K562 (cell line): ENCODE measurements around the gene CFP. TPM values are rescaled to one million over a fixed set of nuclear protein-coding genes. Genes with fewer than 3 reads are reported as not detected.

Experiments used
- CREBBP ChIP-seq: IDR thresholded peaks from one replicate; pipeline ENCODE4 v1.6.1; 2012; ENCODE audit warnings: low read depth, mild to moderate bottlenecking, control low read depth, inconsistent platforms, low read length
- EHMT2 ChIP-seq: fragments of 450-650 bp; IDR thresholded peaks from 2 replicates; pipeline ENCODE4 v1.6.1; 2018; ENCODE audit warnings: antibody characterized with exemption
- FOSL1 ChIP-seq: fragments of 200-800 bp; sonication (Bioruptor generic); conservative IDR thresholded peaks from 2 replicates; pipeline ENCODE4 v1.6.1; 2016; ENCODE audit warnings: missing genetic modification characterization, missing compliant biosample characterization
- KLF13 ChIP-seq: fragments of 450-650 bp; IDR thresholded peaks from 2 replicates; pipeline ENCODE4 v1.6.1; 2016; ENCODE audit warnings: missing genetic modification characterization, low read depth, mild to moderate bottlenecking, missing compliant biosample characterization, moderate library complexity, borderline replicate concordance
- KLF16 ChIP-seq: IDR thresholded peaks from 2 replicates; pipeline ENCODE4 v1.6.1; 2016; ENCODE audit warnings: antibody characterized with exemption
- MAX ChIP-seq: sonication (generic); formaldehyde crosslinking; IDR thresholded peaks from 2 replicates; pipeline ENCODE4 v1.9.0; 2022; ENCODE audit warnings: mild to moderate bottlenecking, missing genetic modification reagents
- MEIS2 ChIP-seq: fragments of 450-650 bp; IDR thresholded peaks from 2 replicates; pipeline ENCODE4 v1.6.1; 2014; ENCODE audit warnings: mild to moderate bottlenecking; ENCODE audit not compliant: partially characterized antibody
- MLX ChIP-seq, 2 experiments: fragments of 450-650 bp in 1 of 2; sonication (generic) in 1 of 2; formaldehyde crosslinking; conservative IDR thresholded peaks; 2 replicates each; pipeline versions ENCODE4 v1.4.0 to v1.8.1; 2020 to 2022; ENCODE audit warnings: mild to moderate bottlenecking in 1 of 2, missing genetic modification reagents in 1 of 2
- NBN ChIP-seq: fragments of 450-650 bp; IDR thresholded peaks from 2 replicates; pipeline ENCODE4 v1.6.1; 2016; ENCODE audit warnings: low read depth, mild to moderate bottlenecking
- OTX1 ChIP-seq: fragments of 450-650 bp; formaldehyde crosslinking; IDR thresholded peaks from 2 replicates; pipeline ENCODE4 v1.4.0; 2022; ENCODE audit warnings: mild to moderate bottlenecking
- POLR2H ChIP-seq: IDR thresholded peaks from 2 replicates; pipeline ENCODE4 v1.6.1; 2016; ENCODE audit warnings: missing genetic modification characterization, low read depth, mild to moderate bottlenecking, control low read depth, missing compliant biosample characterization, moderate library complexity
- SIN3B ChIP-seq: fragments of 450-650 bp; IDR thresholded peaks from 2 replicates; pipeline ENCODE4 v1.6.1; 2017; ENCODE audit warnings: low read depth, mild to moderate bottlenecking, moderate library complexity
- SMAD4 ChIP-seq: fragments of 250-450 bp; sonication (Bioruptor Pico); conservative IDR thresholded peaks from 2 replicates; pipeline ENCODE4 v1.8.0; 2021; ENCODE audit warnings: inconsistent platforms, mild to moderate bottlenecking, moderate library complexity
- SREBF1 ChIP-seq: fragments of 150-350 bp; IDR thresholded peaks from 2 replicates; pipeline ENCODE4 v1.6.1; 2014; ENCODE audit warnings: antibody characterized with exemption, low read depth, low read length, borderline replicate concordance
- SRF ChIP-seq, 2 experiments: fragments of 250-450, 450-650 bp in 1 of 2; sonication (Bioruptor Pico) in 1 of 2; sonication (generic) in 1 of 2; formaldehyde crosslinking; IDR thresholded peaks; 2 replicates each; pipeline versions ENCODE4 v1.5.0 to v1.5.1; 2020 to 2022; ENCODE audit warnings: mild to moderate bottlenecking in 1 of 2, missing genetic modification reagents in 1 of 2
- STAT5A ChIP-seq: IDR thresholded peaks from 2 replicates; pipeline ENCODE4 v1.6.1; 2012; ENCODE audit warnings: low read length, inconsistent platforms, borderline replicate concordance
- STAT6 ChIP-seq: sonication (generic); formaldehyde crosslinking; IDR thresholded peaks from 2 replicates; pipeline ENCODE4 v1.8.1; 2023; ENCODE audit warnings: mild to moderate bottlenecking, missing genetic modification reagents
- U2AF2 ChIP-seq: fragments of 200-400 bp; formaldehyde crosslinking; optimal IDR thresholded peaks from 2 replicates; pipeline ENCODE3; 2017; ENCODE audit warnings: low read depth, mild to moderate bottlenecking, low read length
- polyA plus RNA-seq, 8 experiments: library from polyadenylated mRNA; depleted of rRNA in 4 of 8; stranded (reverse) in 5 of 8; unstranded in 3 of 8; fragments of >200 nt; fragmentation: Nextera tagmentation in 2 of 8; fragmentation: Illumina TruSeq in 1 of 8; extraction: Ambion mirVana in 2 of 8; extraction: Trizol in 1 of 8; gene quantifications; 2 replicates each; pipeline versions ENCODE4 v1.2.1 to v1.2.3, GENCODE V29; 2011 to 2014; ENCODE audit warnings: inconsistent platforms in 1 of 8, missing spikeins in 1 of 8
- total RNA-seq, 7 experiments: library from RNA; depleted of rRNA in 6 of 7; stranded (reverse); fragments of >200 nt in 6 of 7; fragmentation: Illumina TruSeq in 2 of 7; extraction: Trizol in 2 of 7; gene quantifications; 2 replicates each; pipeline versions ENCODE4 v1.2.1 to v1.2.3, GENCODE V29; 2011 to 2021; ENCODE audit warnings: low replicate concordance in 1 of 7
- TF ChIP-seq, protein P1 (sequence below): fragments of 450-650 bp; formaldehyde crosslinking; conservative IDR thresholded peaks from 2 replicates; pipeline ENCODE4 v1.4.0; 2022; ENCODE audit warnings: mild to moderate bottlenecking, missing genetic modification characterization
- TF ChIP-seq, protein P2 (sequence below): conservative IDR thresholded peaks from 2 replicates; pipeline ENCODE4 v1.6.1; 2011; ENCODE audit warnings: low read depth, mild to moderate bottlenecking, low read length; ENCODE audit not compliant: control insufficient read depth

The CFP gene
- total and polyA plus RNA-seq, 9 of the 15 experiments (the other 6 are each of a cell fraction or from before 2014, with no cell fraction given): 0.18 to 2.0 (median 0.55) TPM

GRCh38 chrX:47619486-47620302 is 10.0 kb downstream of the CFP start, which contains the start of gene SYN1 (continued):
- TF ChIP-seq STAT6 (CRISPR knock-in tag) (no peak), FOSL1 (tag) (peak; percentile 73), MAX (CRISPR knock-in tag) (peak; percentile 75), MLX (CRISPR knock-in tag; conservative IDR thresholded peaks at IDR 0.05) (0 out of 4 replicates have a peak, but pooled peaks of 1 of the 2 experiments have one; percentile 49), CREBBP (no peak), EHMT2 (peak; percentile 96), OTX1 (CRISPR knock-in tag) (no peak), MEIS2 (peak; percentile 39), STAT5A (peak; percentile 13; the same call in 1 of the 2 replicates), SIN3B (0 out of 2 replicates have a peak, but pooled peaks have one; percentile 41), SRF (CRISPR knock-in tag; IDR thresholded peaks at IDR 0.05) (no peak), KLF16 (no peak), SMAD4 (CRISPR knock-in tag) (peak; percentile 82), KLF13 (0 out of 2 replicates have a peak, but pooled peaks have one; percentile 18), NBN (no peak), U2AF2 (no peak), SREBF1 (peak; percentile 92), POLR2H (tag) (no peak)
- TF ChIP-seq, protein P1, sequence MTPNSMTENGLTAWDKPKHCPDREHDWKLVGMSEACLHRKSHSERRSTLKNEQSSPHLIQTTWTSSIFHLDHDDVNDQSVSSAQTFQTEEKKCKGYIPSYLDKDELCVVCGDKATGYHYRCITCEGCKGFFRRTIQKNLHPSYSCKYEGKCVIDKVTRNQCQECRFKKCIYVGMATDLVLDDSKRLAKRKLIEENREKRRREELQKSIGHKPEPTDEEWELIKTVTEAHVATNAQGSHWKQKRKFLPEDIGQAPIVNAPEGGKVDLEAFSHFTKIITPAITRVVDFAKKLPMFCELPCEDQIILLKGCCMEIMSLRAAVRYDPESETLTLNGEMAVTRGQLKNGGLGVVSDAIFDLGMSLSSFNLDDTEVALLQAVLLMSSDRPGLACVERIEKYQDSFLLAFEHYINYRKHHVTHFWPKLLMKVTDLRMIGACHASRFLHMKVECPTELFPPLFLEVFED (CRISPR knock-in tag): no peak
- TF ChIP-seq, protein P2, sequence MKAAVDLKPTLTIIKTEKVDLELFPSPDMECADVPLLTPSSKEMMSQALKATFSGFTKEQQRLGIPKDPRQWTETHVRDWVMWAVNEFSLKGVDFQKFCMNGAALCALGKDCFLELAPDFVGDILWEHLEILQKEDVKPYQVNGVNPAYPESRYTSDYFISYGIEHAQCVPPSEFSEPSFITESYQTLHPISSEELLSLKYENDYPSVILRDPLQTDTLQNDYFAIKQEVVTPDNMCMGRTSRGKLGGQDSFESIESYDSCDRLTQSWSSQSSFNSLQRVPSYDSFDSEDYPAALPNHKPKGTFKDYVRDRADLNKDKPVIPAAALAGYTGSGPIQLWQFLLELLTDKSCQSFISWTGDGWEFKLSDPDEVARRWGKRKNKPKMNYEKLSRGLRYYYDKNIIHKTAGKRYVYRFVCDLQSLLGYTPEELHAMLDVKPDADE: no peak
